A549 (cell line): Measurements from ENCODE around the gene PTPRG.

Source experiments
- CHD2 ChIP-seq: fragments of 150-350 bp; IDR thresholded peaks from 2 replicates; pipeline ENCODE4 v1.6.1; 2014; ENCODE audit warnings: low read length; ENCODE audit not compliant: partially characterized antibody
- FOSL2 ChIP-seq, 2 experiments: fragments of 450-650 bp in 1 of 2; fragments of >200 bp in 1 of 2; sonication (Bioruptor Twin) in 1 of 2; formaldehyde crosslinking; IDR thresholded peaks; 2 replicates each; pipeline versions ENCODE4 v1.5.0 to v1.6.1; 2016 to 2020; ENCODE audit warnings: mild to moderate bottlenecking in 1 of 2, moderate library complexity in 1 of 2
- MAX ChIP-seq: IDR thresholded peaks from 2 replicates; pipeline ENCODE4 v1.6.1; 2012
- POLR2A ChIP-seq: IDR thresholded peaks from 2 replicates; pipeline ENCODE4 v1.6.1; 2012; ENCODE audit warnings: mild to moderate bottlenecking, low read length
- REST ChIP-seq: fragments of 200-600 bp; sonication (generic); IDR thresholded peaks from 2 replicates; pipeline ENCODE4 v1.6.1; 2016; ENCODE audit warnings: antibody characterized with exemption, mild to moderate bottlenecking, moderate library complexity
- TFCP2L1 ChIP-seq: fragments of 250-450 bp; sonication (Bioruptor Pico); IDR thresholded peaks from 2 replicates; pipeline ENCODE4 v1.5.0; 2021; ENCODE audit warnings: mild to moderate bottlenecking
- TF ChIP-seq, protein P1 (sequence below): fragments of >200 bp; sonication (Bioruptor Twin); formaldehyde crosslinking; IDR thresholded peaks from 3 replicates; pipeline ENCODE4 v1.5.1; 2016

- TF ChIP-seq POLR2A: no peak
- TF ChIP-seq, protein P1, sequence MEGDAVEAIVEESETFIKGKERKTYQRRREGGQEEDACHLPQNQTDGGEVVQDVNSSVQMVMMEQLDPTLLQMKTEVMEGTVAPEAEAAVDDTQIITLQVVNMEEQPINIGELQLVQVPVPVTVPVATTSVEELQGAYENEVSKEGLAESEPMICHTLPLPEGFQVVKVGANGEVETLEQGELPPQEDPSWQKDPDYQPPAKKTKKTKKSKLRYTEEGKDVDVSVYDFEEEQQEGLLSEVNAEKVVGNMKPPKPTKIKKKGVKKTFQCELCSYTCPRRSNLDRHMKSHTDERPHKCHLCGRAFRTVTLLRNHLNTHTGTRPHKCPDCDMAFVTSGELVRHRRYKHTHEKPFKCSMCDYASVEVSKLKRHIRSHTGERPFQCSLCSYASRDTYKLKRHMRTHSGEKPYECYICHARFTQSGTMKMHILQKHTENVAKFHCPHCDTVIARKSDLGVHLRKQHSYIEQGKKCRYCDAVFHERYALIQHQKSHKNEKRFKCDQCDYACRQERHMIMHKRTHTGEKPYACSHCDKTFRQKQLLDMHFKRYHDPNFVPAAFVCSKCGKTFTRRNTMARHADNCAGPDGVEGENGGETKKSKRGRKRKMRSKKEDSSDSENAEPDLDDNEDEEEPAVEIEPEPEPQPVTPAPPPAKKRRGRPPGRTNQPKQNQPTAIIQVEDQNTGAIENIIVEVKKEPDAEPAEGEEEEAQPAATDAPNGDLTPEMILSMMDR: no peak
- TF ChIP-seq TFCP2L1 (CRISPR knock-in tag): no peak
- TF ChIP-seq REST: no peak
- no peak for TF ChIP-seq FOSL2 (IDR thresholded peaks at IDR 0.05)
- no peak for TF ChIP-seq FOSL2 (CRISPR knock-in tag; IDR thresholded peaks at IDR 0.05)
- no peak for TF ChIP-seq CHD2
- TF ChIP-seq MAX: no peak
These were observed 368.2 kb downstream of the PTPRG start for GRCh38 chr3:61929617-61930016.
